ENCODE data around the gene KRT40.

GRCh38 chr17:40949418-40949817 lies 34.7 kb downstream of the KRT40 start:
- TF ChIP-seq MAFK (IDR thresholded peaks at IDR 0.05; ENCODE audit: low read depth, low read length), result no peak
- no peak for TF ChIP-seq POLR2A (IDR thresholded peaks at IDR 0.05; ENCODE audit: low read depth, low read length)
- no peak for TF ChIP-seq CTCF (conservative IDR thresholded peaks at IDR 0.05; ENCODE audit: low read depth, low read length)
- TF ChIP-seq RFX5 (IDR thresholded peaks at IDR 0.05; ENCODE audit: low read depth, low read length), result no peak
- no peak for TF ChIP-seq BHLHE40 (IDR thresholded peaks at IDR 0.05; ENCODE audit: low read depth, low read length)
- TF ChIP-seq ELK1 (IDR thresholded peaks at IDR 0.05; ENCODE audit: borderline replicate concordance, low read depth, low read length), result no peak
- TF ChIP-seq SMC3 (IDR thresholded peaks at IDR 0.05; ENCODE audit: low read depth, low read length), result no peak
- TF ChIP-seq RAD21 (IDR thresholded peaks at IDR 0.05; ENCODE audit: low read length), result no peak
- TF ChIP-seq CEBPB (IDR thresholded peaks at IDR 0.05; ENCODE audit: low read depth, low read length), result no peak
- no peak for TF ChIP-seq RCOR1 (IDR thresholded peaks at IDR 0.05; ENCODE audit: insufficient replicate concordance, low read length)
- no peak for TF ChIP-seq FOS (IDR thresholded peaks at IDR 0.05; ENCODE audit: low read depth, low read length)

Measured in IMR-90 (cell line).